ENCODE results near the gene SPOCK2. TPM values are rescaled to one million over a fixed set of nuclear protein-coding genes. Genes with fewer than 3 reads are reported as not detected.

Gene SPOCK2
- total and polyA plus RNA-seq, 2 donors (not counting 3 experiments of a cell fraction or from before 2014, with no cell fraction given), result 0.40 to 1.1 TPM

GRCh38 chr10:72025832-72026231, 62.5 kb downstream of the SPOCK2 start:
- ChIA-PET CTCF (interaction anchor here (2.3 kb wide), 1 partner anchor 23 kb away, joined by 13 read pairs; no protein-coding TSS in a partner anchor), POLR2A (no interaction called here)
- Histone ChIP-seq H3K9me1 (replicated peaks; ENCODE audit: control insufficient read depth, extremely low read depth, insufficient read depth, low read length) (no peaks in the 10 kb centered on the region), H3K4me3 (replicated peaks in 1 of 3; ENCODE audit: insufficient read depth in 1 of 3, low read depth in 1 of 3, low read length in 3 of 3) (no peak overlapping the region), H3K4me2 (ENCODE audit: insufficient read depth, low read length) (no peak overlapping the region), H3K9ac (replicated peaks; ENCODE audit: extremely low read depth, insufficient read depth, low read length) (no peak overlapping the region), H3K27ac (ENCODE audit: insufficient read depth, low read depth, low read length) (no peak overlapping the region), H3K79me2 (ENCODE audit: control insufficient read depth, insufficient read depth, low read length) (no peaks in the 10 kb centered on the region), H3K9me3 (replicated peaks; ENCODE audit: control insufficient read depth, insufficient read depth, low read length) (no peaks in the 10 kb centered on the region), H3K36me3 (ENCODE audit: control insufficient read depth in 2 of 2, extremely low read depth in 1 of 2, insufficient read depth in 2 of 2, low read length in 2 of 2) (no peaks in the 10 kb centered on the region), H4K20me1 (replicated peaks; ENCODE audit: control insufficient read depth, extremely low read depth, insufficient read depth, low read length) (no peaks in the 10 kb centered on the region), H3K4me1 (ENCODE audit: control insufficient read depth, extremely low read depth, insufficient read depth, low read length) (peaks cover 7% of the 10 kb centered on the region), H3K27me3 (ENCODE audit: control insufficient read depth in 2 of 2, insufficient read depth in 2 of 2, low read length in 2 of 2) (peaks cover 2 to 3% of the 10 kb centered on the region in 2 experiments), H2AFZ (ENCODE audit: low read depth, low read length) (no peak overlapping the region)
- dilution Hi-C loops (cut with MboI; ENCODE audit: extremely low pct_ligation_motif_present, low sequenced_read_pairs) (no loop called here), intact Hi-C loops (cut with micrococcal nuclease) (no loop called here)
- BruUV-seq (replicated peaks), result no TSS peak
- DNase-seq (ENCODE audit: low read depth, low spot score), result no peak
- TF ChIP-seq GATA2 (IDR thresholded peaks at IDR 0.05; ENCODE audit: insufficient read depth, insufficient read length, low read depth, low read length) (no peak), FOS (IDR thresholded peaks at IDR 0.05; ENCODE audit: borderline replicate concordance, insufficient read depth, low read length) (no peak)
- FAIRE-seq, result no peak

DNA sequence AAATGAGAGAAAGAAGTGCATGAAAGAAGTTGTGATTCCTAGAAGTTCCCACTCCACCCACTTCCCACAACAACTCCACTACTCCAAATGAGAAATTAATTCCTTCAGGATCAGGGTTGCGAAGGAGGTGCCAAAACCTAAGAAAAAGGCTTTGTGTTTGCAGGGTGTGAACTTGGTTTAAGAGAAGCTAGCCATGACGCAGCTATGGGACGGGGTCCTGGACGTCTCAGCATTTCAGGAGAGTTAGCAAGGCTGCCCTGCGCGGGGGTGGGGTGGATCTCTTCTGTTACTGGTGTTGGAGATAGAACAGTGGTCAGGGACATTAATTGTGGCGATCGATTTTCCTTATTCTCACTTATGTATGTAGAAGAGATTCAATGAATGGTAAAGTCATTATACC, 63.0 kb downstream of the SPOCK2 start:
- Histone ChIP-seq H4K20me1 (replicated peaks; ENCODE audit: control insufficient read depth, extremely low read depth, insufficient read depth, low read length) (no peaks in the 10 kb centered on the region), H3K9me3 (replicated peaks; ENCODE audit: control insufficient read depth, insufficient read depth, low read length) (no peaks in the 10 kb centered on the region), H3K36me3 (ENCODE audit: control insufficient read depth in 2 of 2, extremely low read depth in 1 of 2, insufficient read depth in 2 of 2, low read length in 2 of 2) (no peaks in the 10 kb centered on the region), H3K9me1 (replicated peaks; ENCODE audit: control insufficient read depth, extremely low read depth, insufficient read depth, low read length) (no peaks in the 10 kb centered on the region), H3K4me2 (ENCODE audit: insufficient read depth, low read length) (no peak overlapping the region), H3K4me1 (ENCODE audit: control insufficient read depth, extremely low read depth, insufficient read depth, low read length) (peaks cover 7% of the 10 kb centered on the region), H3K79me2 (ENCODE audit: control insufficient read depth, insufficient read depth, low read length) (no peaks in the 10 kb centered on the region), H3K27me3 (ENCODE audit: control insufficient read depth in 2 of 2, insufficient read depth in 2 of 2, low read length in 2 of 2) (peaks cover under 1 to 2% of the 10 kb centered on the region in 2 experiments), H2AFZ (ENCODE audit: low read depth, low read length) (no peak overlapping the region), H3K4me3 (replicated peaks in 1 of 3; ENCODE audit: insufficient read depth in 1 of 3, low read depth in 1 of 3, low read length in 3 of 3) (no peak overlapping the region), H3K9ac (replicated peaks; ENCODE audit: extremely low read depth, insufficient read depth, low read length) (no peak overlapping the region), H3K27ac (ENCODE audit: insufficient read depth, low read depth, low read length) (no peak overlapping the region)
- DNase-seq (ENCODE audit: low read depth, low spot score) (no peak), FAIRE-seq (no peak)
- intact Hi-C loops (cut with micrococcal nuclease) (no loop called here), dilution Hi-C loops (cut with MboI; ENCODE audit: extremely low pct_ligation_motif_present, low sequenced_read_pairs) (no loop called here)
- TF ChIP-seq GATA2 (IDR thresholded peaks at IDR 0.05; ENCODE audit: insufficient read depth, insufficient read length, low read depth, low read length) (no peak), MAX (IDR thresholded peaks at IDR 0.05; ENCODE audit: insufficient read depth, insufficient read length) (no peak), MYC (IDR thresholded peaks at IDR 0.05; ENCODE audit: low read depth, low read length) (no peak), JUN (IDR thresholded peaks at IDR 0.05; ENCODE audit: borderline replicate concordance, insufficient read depth, insufficient read length, low read depth) (no peak), CTCF (IDR thresholded peaks at IDR 0.05; ENCODE audit: extremely low read depth in 1 of 2, insufficient read depth in 1 of 2, low read depth in 1 of 2, low read length in 2 of 2) (no peak), POLR2AphosphoS5 (IDR thresholded peaks at IDR 0.05; ENCODE audit: insufficient read depth, low read depth, low read length) (no peak), EZH2 (IDR thresholded peaks at IDR 0.05; ENCODE audit: borderline replicate concordance, low read depth, low read length, severe bottlenecking) (no peak), POLR2A (IDR thresholded peaks at IDR 0.05; ENCODE audit: low read depth, low read length) (no peak), FOS (IDR thresholded peaks at IDR 0.05; ENCODE audit: borderline replicate concordance, insufficient read depth, low read length) (no peak)
- CTCF ChIA-PET, result interaction anchor here (2.3 kb wide), 1 partner anchor 23 kb away, joined by 13 read pairs; no protein-coding TSS in a partner anchor
- no TSS peak for BruUV-seq (replicated peaks)
- POLR2A ChIA-PET, result interaction anchor here (0.6 kb wide), 1 partner anchor 1071 kb away, joined by 3 read pairs; no protein-coding TSS in a partner anchor
